HEK293T (cell line): ENCODE measurements around the gene LRMDA.

ENCODE experiments used
- ARNT ChIP-seq: fragments of 450-650 bp; IDR thresholded peaks from 2 replicates; pipeline ENCODE4 v1.6.1; 2017; ENCODE audit warnings: mild to moderate bottlenecking
- BHLHE40 ChIP-seq: fragments of 450-650 bp; IDR thresholded peaks from 2 replicates; pipeline ENCODE4 v1.6.1; 2016; ENCODE audit warnings: mild to moderate bottlenecking, moderate library complexity, borderline replicate concordance
- ELF4 ChIP-seq: fragments of 450-650 bp; IDR thresholded peaks from 2 replicates; pipeline ENCODE4 v1.6.1; 2017; ENCODE audit warnings: antibody characterized with exemption
- FOXA1 ChIP-seq: fragments of 450-650 bp; IDR thresholded peaks from 2 replicates; pipeline ENCODE4 v1.6.1; 2016; ENCODE audit warnings: mild to moderate bottlenecking
- FOXK2 ChIP-seq: fragments of 450-650 bp; IDR thresholded peaks from 2 replicates; pipeline ENCODE4 v1.6.1; 2016; ENCODE audit warnings: mild to moderate bottlenecking
- HDGF ChIP-seq: fragments of 450-650 bp; IDR thresholded peaks from 2 replicates; pipeline ENCODE4 v1.6.1; 2017; ENCODE audit warnings: antibody characterized with exemption, borderline replicate concordance
- L3MBTL2 ChIP-seq: fragments of 450-650 bp; conservative IDR thresholded peaks from 2 replicates; pipeline ENCODE4 v1.6.1; 2016; ENCODE audit warnings: mild to moderate bottlenecking
- SP1 ChIP-seq: fragments of 450-650 bp; IDR thresholded peaks from 2 replicates; pipeline ENCODE4 v1.6.1; 2017
- SUZ12 ChIP-seq: fragments of 450-650 bp; IDR thresholded peaks from 2 replicates; pipeline ENCODE4 v1.6.1; 2016; ENCODE audit warnings: mild to moderate bottlenecking
- ZNF384 ChIP-seq: fragments of 450-650 bp; IDR thresholded peaks from 2 replicates; pipeline ENCODE4 v1.6.1; 2016
- TF ChIP-seq, protein P1 (sequence below): fragments of 450-650 bp; IDR thresholded peaks from 2 replicates; pipeline ENCODE4 v1.6.1; 2016

DNA sequence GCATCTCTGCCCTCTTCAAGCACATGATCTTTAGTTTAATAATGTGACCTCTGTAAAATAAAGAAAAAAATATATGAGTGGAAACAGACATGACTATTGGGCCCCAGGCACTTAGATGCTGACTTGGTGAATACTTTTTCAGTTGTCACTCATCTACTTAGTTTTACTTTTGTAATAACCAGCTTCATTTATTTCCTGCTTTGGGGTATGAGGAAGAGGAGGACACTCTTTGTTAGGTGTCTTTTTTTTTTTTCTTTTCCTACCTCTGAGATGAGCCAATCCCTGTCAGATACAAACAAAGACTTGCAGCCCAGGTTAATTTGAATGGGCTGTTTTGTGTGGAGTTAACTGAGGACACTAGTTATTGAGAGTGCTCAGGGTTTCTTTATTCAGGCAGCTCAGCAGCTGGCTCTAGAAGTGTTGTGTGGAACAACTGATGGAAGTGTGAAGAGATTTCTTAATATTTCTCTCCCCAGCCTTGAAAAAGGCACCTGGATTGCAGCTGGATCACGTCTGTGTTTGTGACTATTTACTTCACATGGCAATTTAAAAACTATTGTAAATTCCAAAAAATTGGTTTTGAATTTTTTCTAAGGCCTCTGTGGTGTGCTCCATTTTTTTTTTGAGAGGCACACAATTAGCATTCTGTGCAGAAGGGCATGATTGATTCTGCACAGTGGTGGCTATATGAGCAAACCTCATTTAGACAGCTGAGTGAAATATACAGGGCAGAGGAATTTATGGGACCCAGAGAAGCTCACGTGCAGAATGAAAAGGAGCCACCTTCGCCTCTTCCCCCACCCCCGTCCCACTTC lies 333.8 kb downstream of the LRMDA start:
- TF ChIP-seq, protein P1, sequence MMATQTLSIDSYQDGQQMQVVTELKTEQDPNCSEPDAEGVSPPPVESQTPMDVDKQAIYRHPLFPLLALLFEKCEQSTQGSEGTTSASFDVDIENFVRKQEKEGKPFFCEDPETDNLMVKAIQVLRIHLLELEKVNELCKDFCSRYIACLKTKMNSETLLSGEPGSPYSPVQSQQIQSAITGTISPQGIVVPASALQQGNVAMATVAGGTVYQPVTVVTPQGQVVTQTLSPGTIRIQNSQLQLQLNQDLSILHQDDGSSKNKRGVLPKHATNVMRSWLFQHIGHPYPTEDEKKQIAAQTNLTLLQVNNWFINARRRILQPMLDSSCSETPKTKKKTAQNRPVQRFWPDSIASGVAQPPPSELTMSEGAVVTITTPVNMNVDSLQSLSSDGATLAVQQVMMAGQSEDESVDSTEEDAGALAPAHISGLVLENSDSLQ, result no peak
- TF ChIP-seq ELF4 (no peak), SP1 (no peak), ZNF384 (no peak), L3MBTL2 (no peak), FOXA1 (no peak), HDGF (no peak), ARNT (no peak), BHLHE40 (no peak), SUZ12 (no peak), FOXK2 (no peak)
